ENCODE measurements around the gene WDR43.

WDR43 gene

DNA sequence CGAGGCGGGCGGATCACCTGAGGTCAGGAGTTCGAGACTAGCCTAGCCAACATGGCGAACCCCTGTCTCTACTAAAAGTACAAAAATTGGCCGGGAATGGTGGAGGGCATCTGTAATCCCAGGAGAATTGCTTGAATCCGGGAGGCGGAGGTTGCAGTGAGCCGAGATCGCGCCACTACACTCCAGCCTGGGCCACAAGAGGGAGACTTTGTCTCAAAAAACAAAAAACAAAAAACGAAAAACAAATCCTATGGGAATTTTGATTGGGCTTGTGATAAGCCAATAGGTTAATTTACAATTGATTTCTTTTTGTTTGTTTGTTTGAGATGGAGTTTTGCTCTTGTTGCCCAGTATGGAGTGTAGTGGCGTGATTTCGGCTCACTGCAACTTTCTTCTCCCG lies 62.4 kb downstream of the WDR43 start:
- Histone ChIP-seq H3K4me1 (peaks cover 6% of the 10 kb centered on the region; the same call in 1 of the 2 replicates), H3K27me3 (no peaks in the 10 kb centered on the region), H3K4me3 (ENCODE audit: low read depth, low read length) (peak overlapping the region; percentile 33; the same call in 1 of the 2 replicates), H3K9me3 (no peaks in the 10 kb centered on the region), H3K36me3 (no peaks in the 10 kb centered on the region)
- DNase-seq = peak; percentile 37
- TF ChIP-seq, protein P1, sequence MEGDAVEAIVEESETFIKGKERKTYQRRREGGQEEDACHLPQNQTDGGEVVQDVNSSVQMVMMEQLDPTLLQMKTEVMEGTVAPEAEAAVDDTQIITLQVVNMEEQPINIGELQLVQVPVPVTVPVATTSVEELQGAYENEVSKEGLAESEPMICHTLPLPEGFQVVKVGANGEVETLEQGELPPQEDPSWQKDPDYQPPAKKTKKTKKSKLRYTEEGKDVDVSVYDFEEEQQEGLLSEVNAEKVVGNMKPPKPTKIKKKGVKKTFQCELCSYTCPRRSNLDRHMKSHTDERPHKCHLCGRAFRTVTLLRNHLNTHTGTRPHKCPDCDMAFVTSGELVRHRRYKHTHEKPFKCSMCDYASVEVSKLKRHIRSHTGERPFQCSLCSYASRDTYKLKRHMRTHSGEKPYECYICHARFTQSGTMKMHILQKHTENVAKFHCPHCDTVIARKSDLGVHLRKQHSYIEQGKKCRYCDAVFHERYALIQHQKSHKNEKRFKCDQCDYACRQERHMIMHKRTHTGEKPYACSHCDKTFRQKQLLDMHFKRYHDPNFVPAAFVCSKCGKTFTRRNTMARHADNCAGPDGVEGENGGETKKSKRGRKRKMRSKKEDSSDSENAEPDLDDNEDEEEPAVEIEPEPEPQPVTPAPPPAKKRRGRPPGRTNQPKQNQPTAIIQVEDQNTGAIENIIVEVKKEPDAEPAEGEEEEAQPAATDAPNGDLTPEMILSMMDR (IDR thresholded peaks at IDR 0.05; ENCODE audit: low read depth, low read length) = peak; percentile 57

DNA sequence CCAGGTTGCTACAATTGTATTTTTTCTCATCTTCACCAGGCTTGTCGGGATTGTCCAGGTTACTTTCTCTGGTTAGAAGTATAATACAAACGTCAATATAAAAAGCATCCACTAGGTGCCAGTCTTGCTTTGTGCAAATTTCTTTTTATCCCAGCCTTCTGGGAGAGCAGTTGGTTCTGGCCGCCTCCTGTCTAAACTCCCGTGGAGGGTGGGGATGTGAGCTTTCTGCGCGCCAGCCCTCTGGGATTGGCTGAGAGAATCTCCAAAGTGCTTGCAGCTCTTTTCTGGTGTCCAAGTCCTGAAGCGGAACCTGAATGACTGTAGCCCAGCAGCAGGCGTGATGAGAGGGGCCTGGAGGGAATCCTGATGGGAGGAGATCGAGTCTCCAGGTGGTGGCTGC lies 64.2 kb downstream of the WDR43 start:
- TF ChIP-seq, protein P1 (IDR thresholded peaks at IDR 0.05; ENCODE audit: low read depth, low read length) = peak; percentile 74
- H3K27me3 ChIP-seq = no peaks in the 10 kb centered on the region
- no peaks in the 10 kb centered on the region for H3K36me3 ChIP-seq
- H3K4me1 ChIP-seq = peaks cover 6% of the 10 kb centered on the region; the same call in 1 of the 2 replicates
- no peak overlapping the region for H3K4me3 ChIP-seq (ENCODE audit: low read depth, low read length)
- peak; percentile 84 for DNase-seq
- H3K9me3 ChIP-seq = no peaks in the 10 kb centered on the region

DNA sequence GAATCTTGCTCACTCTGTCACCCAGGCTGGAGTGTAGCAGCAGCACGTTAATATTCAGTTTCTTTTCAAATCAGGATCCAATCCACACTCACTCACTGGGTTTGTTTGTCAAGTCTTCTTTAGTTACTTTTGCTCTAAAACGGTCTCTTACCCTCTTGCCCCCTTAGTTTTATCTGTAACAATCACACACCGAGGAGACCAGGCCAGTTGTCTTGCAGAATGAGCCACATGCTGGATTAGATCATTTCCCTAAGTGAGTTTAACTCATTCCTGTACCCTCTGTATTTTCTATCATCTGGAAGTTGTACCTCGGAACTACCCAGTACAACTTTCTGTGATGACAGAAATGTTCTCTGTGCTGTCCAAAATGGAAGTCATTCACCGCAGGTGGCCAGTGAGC lies 65.9 kb downstream of the WDR43 start:
- H3K27me3 ChIP-seq = no peaks in the 10 kb centered on the region
- DNase-seq = no peak
- H3K4me3 ChIP-seq (ENCODE audit: low read depth, low read length) = no peak overlapping the region
- TF ChIP-seq, protein P1 (IDR thresholded peaks at IDR 0.05; ENCODE audit: low read depth, low read length) = no peak
- no peaks in the 10 kb centered on the region for H3K36me3 ChIP-seq
- no peaks in the 10 kb centered on the region for H3K9me3 ChIP-seq
- H3K4me1 ChIP-seq = peaks cover 6% of the 10 kb centered on the region; the same call in 1 of the 2 replicates

DNA sequence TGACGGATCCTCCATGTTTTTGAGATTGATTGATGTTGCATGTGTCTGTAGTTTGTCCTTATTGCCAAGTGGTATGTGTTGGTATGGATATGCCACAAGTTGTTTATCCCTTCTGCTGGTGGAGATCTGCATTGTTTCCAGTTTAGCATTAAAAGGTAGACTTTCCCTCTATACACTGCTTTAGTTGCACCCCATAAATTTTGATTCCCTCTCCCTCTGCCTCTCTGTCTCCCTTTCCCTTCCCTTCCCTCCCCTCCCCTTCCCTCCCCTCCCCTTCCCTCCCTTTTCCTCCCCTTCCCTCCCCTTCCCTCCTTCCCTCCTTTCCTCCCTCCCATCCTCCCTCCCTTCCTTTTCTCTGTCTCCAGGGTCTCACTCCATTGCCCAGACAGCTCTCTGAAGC lies 68.0 kb downstream of the WDR43 start:
- Histone ChIP-seq H3K4me1 (peaks cover 6% of the 10 kb centered on the region; the same call in 1 of the 2 replicates), H3K4me3 (ENCODE audit: low read depth, low read length) (no peak overlapping the region), H3K36me3 (no peaks in the 10 kb centered on the region), H3K9me3 (no peaks in the 10 kb centered on the region), H3K27me3 (no peaks in the 10 kb centered on the region)
- no peak for DNase-seq
- TF ChIP-seq, protein P1 (IDR thresholded peaks at IDR 0.05; ENCODE audit: low read depth, low read length) = no peak

DNA sequence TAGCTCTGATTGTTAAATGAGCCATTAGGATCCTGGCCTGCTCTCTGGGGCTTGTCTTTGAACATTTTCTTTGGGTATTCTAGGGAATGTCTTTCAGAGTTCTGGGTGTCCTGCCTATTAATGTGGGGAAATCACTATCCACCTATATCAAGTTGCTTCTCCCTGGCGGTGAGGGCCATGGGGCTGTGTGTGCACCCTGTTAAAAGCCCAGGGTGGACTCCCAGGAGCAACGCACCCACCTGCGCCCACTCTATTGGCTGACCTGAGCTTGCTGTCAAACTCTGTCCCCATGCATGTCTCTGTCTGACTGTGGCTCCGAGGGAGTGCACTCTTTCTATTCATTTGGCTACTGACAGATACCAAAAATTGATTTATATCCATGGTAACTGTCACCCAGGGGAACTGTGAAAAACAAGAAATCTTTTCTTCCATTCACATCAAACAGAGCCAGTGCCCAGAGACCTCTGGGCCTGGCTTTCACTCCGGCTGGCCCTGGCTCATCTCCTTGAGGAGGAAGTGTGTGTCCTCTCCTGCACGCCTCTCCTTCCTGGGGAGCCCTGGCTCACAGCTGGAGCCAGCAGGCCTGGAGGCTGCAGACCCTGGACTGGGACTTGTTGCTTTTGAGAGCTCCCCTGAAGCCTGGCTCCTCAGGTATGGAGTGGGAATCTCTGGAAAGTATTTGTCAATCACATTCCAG lies 76.1 kb downstream of the WDR43 start:
- TF ChIP-seq, protein P1 (IDR thresholded peaks at IDR 0.05; ENCODE audit: low read depth, low read length) = no peak
- Histone ChIP-seq H3K27me3 (no peaks in the 10 kb centered on the region), H3K9me3 (no peaks in the 10 kb centered on the region), H3K4me1 (no peaks in the 10 kb centered on the region), H3K36me3 (no peaks in the 10 kb centered on the region), H3K4me3 (ENCODE audit: low read depth, low read length) (no peak overlapping the region)
- peak; percentile 38 for DNase-seq

DNA sequence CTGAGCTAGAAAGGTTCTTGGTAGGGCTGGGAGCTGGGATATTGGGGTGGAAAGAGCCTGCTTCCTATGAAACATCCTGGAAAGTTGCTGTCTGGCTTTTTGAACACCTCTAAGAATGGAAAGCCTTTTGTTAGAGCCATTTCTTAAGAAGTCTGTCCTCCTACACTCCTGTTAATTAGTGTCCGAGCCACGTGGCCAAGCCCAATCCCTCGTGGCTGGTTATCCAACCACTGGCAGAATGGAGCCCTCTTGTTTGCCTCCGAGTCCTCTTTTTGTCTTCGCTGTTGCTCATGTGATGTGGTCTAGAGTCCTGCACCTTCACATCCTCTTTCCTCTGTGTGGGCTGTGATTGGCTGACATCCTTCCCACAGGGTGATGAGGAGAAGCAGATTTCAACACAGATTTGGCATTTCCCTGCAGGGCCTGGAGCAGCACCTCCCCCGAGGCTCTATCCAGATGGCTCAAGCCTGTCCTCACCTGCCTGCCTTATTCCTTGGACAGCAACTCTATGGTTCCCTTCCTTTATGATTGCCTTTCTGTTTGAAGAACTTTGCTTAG lies 78.4 kb downstream of the WDR43 start:
- no peak for DNase-seq
- H3K4me1 ChIP-seq = no peaks in the 10 kb centered on the region

More for the DNA sequence above, 78.4 kb downstream of the WDR43 start:
- H3K4me3 ChIP-seq (ENCODE audit: low read depth, low read length) = no peak overlapping the region
- TF ChIP-seq, protein P1 (IDR thresholded peaks at IDR 0.05; ENCODE audit: low read depth, low read length) = no peak
- H3K9me3 ChIP-seq = no peaks in the 10 kb centered on the region
- H3K36me3 ChIP-seq = no peaks in the 10 kb centered on the region
- no peaks in the 10 kb centered on the region for H3K27me3 ChIP-seq

All from BE2C (cell line).